GM19467 (cell line): Measurements from ENCODE around the gene APLF.
"Not testable (repeated sequence)": the region's sequence is repeated elsewhere in the genome, so short reads cannot be mapped to it uniquely, and the experiment has no call there.

ENCODE experiments used
- ATAC-seq: cut with Tn5 transposase; IDR thresholded peaks from one replicate; pipeline ENCODE4 v1.9.1; 2021; ENCODE audit warnings: mild to moderate bottlenecking, moderate library complexity; ENCODE audit not compliant: unreplicated experiment

The APLF gene

DNA sequence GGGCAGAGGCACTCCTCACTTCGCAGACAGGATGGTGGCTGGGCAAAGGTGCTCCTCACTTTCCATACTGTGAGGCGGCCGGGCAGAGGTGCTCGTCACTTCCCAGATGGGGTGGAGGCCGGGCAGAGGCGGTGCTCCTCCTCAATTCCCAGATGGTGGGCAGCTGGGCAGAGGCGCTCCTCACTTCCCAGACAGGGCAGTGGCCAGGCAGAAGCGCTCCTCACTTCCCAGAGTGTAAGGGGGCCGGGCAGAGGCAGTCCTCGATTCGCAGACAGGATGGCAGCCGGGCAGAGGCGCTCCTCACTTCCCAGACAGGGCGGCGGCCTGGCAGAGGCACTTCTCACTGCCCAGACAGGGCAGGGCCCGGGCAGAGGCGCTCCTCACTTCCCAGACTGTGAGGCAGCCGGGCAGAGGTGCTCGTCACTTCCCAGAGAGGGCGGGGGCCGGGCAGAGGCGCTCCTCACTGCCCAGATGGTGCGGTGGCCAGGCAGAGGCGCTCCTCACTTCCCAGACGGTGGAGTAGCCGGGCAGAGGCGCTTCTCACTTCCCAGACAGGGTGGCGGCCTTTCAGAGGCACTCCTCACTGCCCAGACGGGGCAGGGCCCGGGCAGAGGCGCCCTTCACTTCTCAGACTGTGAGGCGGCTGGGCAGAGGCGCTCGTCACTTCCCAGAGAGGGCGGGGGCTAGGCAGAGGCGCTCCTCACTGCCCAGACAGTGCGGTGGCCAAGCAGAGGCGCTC is 60.1 kb downstream of the APLF start:
- not testable (repeated sequence) for ATAC-seq

DNA sequence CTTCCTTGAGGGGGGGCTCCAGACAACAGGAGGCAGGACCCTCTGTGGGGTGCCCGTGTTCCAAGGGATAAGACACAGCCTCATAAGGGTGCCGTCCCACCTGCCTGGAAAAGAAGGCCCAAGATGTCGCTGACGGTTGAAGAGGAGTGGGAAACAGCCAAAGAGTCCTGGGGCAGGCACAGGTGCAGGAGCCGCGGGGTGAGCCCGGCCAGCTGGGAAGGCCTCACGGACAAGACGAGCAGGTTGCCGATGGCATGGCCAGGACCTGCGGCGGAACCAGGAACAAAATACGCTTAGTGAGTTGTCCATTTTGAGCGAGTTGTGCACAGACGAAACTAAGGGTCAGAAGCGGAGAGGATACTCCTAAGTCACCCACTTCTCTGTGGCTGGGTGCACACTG is 61.8 kb downstream of the APLF start:
- ATAC-seq = not testable (repeated sequence)

DNA sequence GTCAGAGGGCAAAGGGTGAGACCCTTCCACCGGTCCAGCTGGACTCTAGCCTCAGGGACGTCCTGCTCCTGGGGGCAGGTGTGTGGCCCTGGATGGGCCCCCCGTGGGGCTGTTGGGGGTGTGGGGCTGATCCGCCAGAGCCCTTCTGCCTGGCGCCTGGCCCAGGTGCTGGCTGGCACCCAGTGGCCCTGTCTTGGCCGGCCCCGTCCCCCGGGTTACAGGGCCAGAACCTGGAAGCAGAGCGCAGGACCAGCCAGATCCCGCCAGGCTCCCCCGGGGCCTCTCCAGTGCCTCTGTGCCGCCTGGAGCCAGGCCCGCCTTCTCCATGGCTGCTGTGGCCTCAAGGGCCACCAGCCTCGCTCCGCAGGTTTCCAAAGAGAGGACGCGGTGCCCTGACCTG is 62.3 kb downstream of the APLF start:
- ATAC-seq = not testable (repeated sequence)

DNA sequence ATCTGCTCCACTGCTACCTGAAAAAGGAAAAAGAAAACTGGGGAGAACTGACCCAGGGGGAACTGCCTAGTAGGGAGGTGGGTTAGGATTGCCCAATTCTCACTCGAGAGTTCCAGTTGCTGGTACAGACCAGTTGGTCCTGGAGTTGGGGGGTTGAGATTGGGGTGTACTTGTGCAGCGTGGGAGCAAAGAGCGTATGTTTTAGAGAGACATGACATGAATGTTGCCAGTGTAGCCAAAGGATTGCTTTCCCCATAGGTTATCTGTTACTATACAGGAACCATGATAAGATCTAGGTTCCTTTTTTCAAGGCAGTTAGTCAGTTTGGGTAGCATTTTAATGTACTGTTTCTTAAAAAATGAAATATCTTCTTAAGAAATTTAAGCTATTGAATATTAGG is 68.6 kb downstream of the APLF start:
- no peak for ATAC-seq

DNA sequence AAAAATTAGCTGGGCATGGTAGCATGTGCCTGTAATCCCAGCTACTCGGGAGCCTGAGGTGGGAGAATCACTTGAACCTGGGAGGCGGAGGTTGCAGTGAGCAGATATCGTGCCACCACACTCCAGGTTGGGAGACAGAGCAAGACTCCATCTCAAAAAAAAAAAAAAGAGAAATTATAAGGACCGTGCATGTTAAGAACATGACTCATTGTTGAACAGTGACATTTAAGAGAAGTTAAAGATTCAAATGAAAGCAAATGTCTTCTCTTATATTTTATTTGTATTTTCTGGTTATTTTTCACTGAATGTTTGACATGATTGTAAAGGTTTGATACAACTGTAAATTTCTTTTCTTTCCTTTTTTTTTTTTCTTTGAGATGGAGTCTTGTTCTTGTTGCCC is 69.6 kb downstream of the APLF start:
- ATAC-seq = no peak

DNA sequence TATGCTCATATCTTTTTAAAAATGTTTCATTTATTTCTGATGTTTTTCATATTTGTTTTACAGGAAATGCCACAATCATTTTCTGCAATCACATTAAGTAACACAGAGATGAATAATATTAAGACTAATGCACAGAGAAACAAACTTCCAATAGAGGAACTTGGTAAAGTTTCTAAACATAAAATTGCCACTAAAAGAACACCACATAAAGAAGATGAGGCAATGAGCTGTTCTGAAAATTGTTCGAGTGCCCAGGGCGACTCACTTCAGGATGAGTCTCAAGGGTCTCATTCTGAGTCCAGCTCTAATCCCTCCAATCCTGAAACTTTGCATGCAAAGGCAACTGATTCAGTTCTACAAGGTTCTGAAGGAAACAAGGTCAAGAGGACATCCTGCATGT is 70.4 kb downstream of the APLF start:
- no peak for ATAC-seq

DNA sequence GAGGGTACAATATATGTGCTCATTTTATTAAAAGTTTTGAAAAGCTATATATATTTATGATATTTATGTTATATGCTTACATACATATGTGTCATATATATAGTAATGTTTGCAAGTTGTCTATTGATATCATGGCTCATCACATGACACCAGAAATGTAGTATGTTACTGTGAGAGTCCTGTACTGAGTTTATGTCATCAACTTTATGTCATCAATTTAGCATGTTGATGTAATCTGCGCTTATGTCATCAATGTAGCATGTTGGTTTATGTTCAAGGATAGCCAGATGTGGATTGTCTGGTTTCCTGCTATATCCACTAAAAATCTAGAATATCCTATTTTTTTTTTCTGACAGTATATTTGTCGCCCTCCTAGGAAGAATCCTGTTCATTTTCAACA is 77.4 kb downstream of the APLF start:
- ATAC-seq = no peak

DNA sequence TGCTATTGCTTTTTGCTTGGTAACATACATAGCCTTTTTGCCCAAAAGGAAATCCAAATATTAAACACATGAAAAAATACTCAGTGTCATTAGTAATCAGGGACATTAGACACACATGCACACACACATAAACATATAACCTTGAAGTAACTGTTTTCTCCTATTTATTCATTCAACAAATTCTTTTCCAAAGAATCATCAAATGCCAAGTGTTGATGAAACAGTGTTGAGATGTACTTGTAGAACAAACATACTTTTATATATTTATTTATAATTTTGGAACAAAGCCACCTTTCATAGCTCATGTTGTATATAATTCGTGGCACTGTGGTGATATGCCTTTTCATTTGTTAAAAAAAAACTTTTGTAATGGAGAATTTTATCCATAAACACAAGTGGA is 81.0 kb downstream of the APLF start:
- ATAC-seq = no peak

DNA sequence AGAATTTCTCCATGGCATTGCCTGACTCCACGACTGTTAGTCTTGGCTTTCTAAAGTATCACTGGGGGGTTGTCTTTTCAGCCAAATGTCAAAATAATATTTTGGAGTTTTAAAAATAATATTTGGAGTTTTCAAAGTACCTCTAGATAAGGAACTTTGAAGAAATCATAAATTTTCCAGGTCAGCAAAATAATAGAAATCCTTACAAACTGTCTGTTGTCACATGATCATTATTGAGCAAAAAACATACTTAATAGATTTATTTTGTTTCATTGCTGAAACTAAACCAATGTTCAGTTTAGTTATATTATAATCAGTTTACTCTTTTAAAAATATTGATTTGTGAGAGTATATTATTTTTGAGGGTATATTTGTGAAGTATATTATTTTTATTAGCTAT is 85.7 kb downstream of the APLF start:
- ATAC-seq = no peak

DNA sequence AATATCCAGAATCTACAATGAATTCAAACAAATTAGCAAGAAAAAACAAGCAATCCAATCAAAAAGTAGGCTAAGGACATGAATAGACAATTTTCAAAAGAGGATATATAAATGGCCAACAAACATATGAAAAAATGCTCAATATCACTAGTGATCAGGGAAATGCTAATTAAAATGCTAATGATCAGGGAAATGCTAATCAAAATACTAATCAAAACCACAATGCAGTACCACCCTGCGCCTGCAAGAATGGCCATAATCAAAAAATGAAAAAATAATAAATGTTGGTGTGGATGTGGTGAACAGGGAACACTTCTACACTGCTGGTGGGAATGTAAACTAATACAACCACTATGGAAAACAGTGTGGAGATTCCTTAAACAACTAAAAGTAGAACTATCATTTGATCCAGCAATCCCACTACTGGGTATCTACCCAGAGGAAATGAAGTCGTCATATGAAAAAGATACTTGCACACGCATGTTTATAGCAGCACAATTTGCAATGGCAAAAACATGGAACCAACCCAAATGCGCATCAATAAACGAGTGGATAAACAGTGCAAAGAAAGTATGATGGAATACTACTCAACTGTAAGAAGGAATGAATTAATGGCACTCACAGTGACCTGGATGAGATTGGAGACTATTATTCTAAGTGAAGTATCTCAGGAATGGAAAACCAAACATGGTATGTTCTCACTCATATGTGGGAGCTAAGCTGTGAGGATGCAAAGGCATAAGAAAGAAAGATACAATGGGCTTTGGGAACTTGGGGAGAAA is 88.2 kb downstream of the APLF start:
- not testable (repeated sequence) for ATAC-seq

DNA sequence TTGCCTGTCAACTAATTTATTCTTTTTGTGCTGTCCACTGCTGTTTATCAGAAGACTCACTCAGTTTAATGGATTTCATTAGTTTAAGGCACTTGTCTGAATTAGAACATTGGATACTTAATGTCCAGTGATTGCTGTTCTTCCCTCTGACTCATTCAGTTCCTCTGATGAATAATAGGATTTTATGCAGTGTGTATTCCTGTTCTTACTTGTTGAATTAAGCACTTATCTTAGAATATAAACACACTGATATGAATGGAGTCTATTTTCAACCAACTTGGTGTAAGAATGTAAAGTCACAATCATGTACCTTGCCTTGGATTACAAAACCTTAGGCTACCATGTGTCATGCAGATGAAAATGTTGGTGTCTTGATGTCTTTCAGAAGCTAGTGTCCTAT is 89.0 kb downstream of the APLF start:
- ATAC-seq = no peak

DNA sequence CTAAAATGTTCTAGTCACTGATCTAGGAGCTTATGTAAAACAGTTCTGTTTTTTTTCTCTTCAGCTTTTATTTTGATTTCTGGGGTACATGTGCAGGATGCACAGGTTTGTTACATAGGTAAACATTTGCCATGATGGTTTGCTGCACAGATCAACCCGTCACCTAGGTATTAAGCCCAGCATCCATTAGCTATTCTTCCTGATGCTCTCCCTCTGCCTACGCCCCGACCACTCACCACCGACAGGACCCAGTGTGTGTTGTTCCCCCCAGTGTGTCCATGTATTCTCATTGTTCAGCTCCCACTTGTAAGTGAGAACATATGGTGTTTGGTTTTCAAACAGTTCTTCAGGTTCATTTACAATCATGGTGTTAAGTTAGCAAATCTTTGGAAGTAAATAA is 91.2 kb downstream of the APLF start:
- ATAC-seq = no peak

DNA sequence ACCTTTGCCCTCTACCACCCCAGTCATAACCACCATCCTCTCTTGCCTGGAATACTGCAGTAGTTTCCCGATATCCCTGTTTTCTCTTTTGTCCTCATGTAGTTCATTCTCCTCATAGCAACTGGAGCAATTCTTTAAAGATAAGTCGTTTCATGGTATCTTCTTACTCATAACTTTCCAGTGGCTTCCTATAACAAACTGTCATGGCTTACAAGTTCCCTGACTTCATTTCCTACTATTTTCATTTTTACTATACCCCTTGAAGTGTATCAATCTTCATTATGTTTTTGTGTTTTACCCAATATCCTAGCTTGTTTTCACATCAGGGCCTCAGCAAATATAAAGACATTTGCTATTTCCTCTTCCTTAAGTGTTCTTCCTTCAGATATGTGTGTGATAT is 92.3 kb downstream of the APLF start:
- no peak for ATAC-seq

DNA sequence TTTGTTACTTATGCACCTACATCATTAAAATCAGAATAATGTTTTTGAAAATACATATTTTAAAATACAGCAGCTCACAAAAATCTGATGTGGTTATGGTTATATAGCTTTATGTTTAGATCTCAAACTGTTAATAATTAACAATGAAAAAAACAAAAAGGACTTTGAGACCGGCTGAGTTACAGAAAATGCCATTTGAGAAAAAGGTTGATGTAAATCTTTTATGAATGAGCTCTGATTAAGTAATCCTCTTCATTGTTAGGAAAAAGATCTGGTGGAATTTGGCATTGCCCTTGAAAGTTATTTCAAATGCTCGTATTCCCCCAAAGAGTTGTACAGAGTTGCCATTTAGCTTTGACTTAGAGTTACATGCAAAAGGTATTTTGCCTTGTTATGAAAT is 93.2 kb downstream of the APLF start:
- no peak for ATAC-seq

DNA sequence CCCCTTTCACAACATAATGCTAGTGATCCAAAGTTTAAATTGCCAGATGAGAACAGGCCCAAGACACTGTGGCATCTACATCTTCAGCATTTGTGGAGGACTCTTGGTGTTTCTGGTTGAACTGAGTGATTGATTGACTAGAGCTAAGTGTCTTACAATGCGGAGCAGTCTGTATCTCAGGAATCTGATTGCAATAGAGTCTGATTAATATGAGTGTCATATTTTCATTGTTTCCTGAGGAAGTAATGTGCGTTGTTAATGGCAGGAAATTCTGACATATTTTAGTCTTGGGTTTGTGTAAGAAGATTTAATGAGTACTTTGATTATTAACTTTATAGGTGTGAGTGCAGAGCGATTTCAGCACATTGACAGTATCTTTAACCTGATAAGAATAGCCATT is 94.0 kb downstream of the APLF start:
- ATAC-seq = no peak

DNA sequence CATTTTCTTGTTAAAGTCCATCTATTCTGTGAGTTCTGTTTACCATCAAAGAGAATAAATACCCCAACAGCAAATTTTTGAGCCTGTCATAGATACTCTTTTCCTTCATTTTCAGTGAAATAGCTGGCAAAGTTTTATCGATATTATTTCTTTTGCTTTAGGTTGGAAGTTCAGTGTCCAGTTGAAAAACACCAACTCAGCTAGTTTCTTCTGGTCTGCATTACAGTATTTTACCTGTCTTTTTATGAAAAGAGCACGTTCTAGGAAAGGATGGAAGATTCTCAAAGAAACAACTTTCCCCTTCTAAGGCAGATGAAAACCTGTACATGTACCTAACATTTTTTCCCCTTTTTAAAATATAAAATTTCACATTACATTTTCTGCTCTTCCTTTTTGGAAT is 95.5 kb downstream of the APLF start:
- no peak for ATAC-seq

DNA sequence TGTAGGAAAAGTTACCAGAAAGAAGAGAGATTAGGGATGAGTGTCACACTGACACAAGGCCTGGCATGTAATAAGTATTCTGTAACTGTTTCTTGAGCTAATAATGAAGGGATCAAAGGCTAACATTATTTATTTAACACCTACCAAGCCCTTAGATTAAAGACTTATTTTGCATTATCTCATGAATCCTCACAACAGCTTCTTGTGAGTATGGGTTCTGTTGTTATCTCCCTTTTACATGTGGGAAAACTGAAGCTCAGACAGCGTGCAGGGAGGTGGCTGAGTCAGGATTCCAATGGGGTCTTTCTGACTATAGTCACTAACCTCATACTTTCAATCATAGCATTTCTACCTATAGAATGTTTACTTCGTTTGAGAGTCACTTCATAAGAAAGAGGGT is 97.0 kb downstream of the APLF start:
- no peak for ATAC-seq

DNA sequence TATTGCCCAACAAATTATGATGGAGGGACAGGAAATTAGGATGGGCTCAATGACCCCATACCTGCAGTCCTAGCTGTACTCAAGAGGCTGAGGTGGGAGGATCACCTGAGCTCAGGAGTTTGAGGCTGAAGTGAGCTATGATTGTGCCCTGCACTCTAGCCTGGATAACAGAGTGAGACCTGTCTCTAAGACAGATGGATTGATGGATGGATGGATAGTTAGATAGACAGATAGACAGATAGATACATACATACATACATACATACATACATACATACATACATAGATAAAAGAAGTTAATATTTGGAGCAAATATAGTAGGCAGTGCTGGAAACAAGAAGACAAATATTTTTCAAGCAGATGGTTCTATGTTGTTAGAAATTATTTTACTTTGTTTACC is 97.9 kb downstream of the APLF start:
- no peak for ATAC-seq

DNA sequence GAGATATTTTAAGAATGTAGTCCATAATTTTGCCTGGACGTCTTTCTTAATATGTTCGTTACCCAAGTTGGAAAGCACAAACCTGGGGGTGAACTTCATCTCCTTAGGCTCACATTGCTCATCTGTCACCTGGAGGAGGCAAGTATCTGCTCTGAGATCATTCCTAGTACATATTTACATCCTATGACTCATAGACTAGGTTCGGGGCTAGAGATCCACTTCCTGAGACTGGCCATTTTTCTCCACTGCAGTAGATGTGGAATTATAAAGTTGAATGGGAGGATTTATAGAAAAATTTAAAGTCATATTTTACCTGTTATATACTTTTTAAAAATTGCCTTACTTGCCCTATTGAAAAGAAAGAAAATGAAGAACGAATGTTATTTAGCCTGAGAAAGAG is 98.5 kb downstream of the APLF start:
- ATAC-seq = no peak

DNA sequence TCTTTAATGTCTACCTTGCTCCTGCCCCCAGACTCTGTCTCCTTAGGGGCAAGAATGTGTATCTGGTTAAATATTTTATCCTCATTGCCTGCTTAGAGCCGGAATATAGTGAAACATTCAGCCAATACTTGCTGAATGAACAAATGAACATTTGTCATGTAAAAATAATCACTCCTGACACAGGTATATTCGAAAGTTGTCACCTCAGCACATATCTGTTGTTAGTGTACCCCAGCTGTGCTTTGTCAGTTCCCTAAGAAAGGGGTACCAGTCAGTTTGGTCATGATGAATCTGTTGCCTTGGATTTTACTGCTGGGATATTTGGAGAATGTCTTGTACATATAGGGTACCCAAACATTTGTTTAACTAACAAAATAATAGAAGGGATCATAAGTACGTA is 99.0 kb downstream of the APLF start:
- ATAC-seq = no peak

DNA sequence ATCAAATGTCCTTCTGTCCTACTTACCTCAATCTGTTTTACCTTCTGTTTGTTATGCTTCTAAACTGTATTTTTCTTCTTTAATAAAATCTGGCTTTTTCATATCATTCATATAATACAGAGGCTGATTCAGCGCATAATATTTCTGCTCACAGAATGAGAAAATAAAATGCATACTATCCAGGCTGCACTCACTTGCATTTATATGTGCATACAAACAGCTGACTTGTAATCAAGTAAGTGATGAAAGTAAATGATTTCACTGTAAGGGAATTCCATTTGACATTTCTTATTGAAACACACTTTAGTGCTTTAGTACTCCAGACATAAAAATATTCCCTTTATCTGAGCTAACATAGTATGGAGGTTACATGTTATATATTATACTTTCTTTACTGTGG is 100.7 kb downstream of the APLF start:
- no peak for ATAC-seq

DNA sequence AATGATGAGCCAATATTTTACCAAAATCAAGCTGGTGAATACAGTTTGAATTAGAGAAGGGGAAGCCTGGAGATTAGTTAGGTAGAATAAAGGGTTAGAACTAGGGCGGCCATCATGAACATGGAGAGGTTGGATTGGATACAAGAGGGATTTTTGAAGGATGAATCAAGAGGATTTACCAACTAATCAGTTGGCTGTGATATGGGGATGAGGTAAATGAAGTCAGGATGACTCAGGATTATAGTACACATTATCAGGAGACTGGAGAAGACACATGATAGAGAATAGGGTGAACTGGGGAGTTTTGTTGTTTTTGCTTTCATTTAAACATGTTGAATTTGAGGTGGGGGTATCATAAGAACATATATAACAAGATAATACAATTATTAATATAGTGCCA is 102.2 kb downstream of the APLF start:
- no peak for ATAC-seq

DNA sequence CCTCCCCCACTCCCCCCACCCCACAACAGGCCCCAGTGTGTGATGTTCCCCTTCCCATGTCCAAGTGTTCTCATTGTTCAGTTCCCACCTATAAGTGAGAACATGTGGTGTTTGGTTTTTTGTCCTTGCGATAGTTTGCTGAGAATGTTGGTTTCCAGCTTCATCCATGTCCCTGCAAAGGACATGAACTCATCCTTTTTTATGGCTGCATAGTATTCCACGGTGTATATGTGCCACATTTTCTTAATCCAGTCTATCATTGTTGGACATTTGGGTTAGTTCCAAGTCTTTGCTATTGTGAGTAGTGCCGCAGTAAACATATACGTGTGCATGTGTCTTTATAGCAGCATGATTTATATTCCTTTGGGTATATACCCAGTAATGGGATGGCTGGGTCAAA is 103.0 kb downstream of the APLF start:
- not testable (repeated sequence) for ATAC-seq
